ENCODE results near the gene PRKAG3. TPM values are rescaled to one million over a fixed set of nuclear protein-coding genes. Genes with fewer than 3 reads are reported as not detected.

The PRKAG3 gene
- total and polyA plus RNA-seq, 2 donors from 2014 or later, result not detected

- Histone ChIP-seq H3K9me3 (ENCODE audit: control insufficient read depth in 2 of 3, insufficient read depth in 1 of 3, low read length in 3 of 3) (no peaks in the 10 kb centered on the region), H3K36me3 (ENCODE audit: control insufficient read depth in 2 of 3, insufficient read depth in 3 of 3, low read length in 3 of 3) (no peaks in the 10 kb centered on the region), H3K4me1 (ENCODE audit: control insufficient read depth in 2 of 3, insufficient read depth in 2 of 3, low read depth in 1 of 3, low read length in 3 of 3) (peaks cover 0 to 10% (median 5%) of the 10 kb centered on the region in 3 donors), H3K4me3 (ENCODE audit: low read length in 3 of 3) (no peak overlapping the region), H3K27ac (ENCODE audit: low read depth in 2 of 2, low read length in 2 of 2) (no peak overlapping the region), H3K9ac (ENCODE audit: low read length in 3 of 3) (no peak overlapping the region), H3K27me3 (ENCODE audit: control insufficient read depth, insufficient read depth, low read length) (no peaks in the 10 kb centered on the region)
- FAIRE-seq (no peak), DNase-seq (no peak)
- TF ChIP-seq, protein P1, sequence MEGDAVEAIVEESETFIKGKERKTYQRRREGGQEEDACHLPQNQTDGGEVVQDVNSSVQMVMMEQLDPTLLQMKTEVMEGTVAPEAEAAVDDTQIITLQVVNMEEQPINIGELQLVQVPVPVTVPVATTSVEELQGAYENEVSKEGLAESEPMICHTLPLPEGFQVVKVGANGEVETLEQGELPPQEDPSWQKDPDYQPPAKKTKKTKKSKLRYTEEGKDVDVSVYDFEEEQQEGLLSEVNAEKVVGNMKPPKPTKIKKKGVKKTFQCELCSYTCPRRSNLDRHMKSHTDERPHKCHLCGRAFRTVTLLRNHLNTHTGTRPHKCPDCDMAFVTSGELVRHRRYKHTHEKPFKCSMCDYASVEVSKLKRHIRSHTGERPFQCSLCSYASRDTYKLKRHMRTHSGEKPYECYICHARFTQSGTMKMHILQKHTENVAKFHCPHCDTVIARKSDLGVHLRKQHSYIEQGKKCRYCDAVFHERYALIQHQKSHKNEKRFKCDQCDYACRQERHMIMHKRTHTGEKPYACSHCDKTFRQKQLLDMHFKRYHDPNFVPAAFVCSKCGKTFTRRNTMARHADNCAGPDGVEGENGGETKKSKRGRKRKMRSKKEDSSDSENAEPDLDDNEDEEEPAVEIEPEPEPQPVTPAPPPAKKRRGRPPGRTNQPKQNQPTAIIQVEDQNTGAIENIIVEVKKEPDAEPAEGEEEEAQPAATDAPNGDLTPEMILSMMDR (IDR thresholded peaks at IDR 0.05; ENCODE audit: borderline replicate concordance, extremely low read depth, insufficient read depth), result no peak
- intact Hi-C loops (cut with DNase I), result no loop called here
These were observed 42.9 kb downstream of the PRKAG3 start for GRCh38 chr2:218788529-218789255.

DNA sequence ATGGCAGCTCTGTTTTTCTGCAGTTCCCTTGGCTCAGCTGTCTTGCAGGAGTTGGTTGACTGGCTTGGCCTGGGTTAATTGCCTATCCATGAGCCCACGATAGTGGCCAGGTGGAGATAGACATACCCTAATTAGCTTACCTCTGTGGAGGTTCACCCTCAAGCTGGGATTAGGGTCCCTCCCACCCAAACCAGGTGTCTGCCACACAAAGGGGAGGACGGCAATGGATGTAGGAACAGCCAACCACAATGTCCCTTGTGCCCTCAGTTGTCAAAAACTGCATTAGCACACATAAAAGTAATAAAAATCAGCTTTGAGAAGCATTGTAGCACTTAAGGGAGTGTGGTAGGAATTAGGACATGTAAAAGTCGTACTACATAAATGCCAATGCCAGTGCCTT, 45.5 kb downstream of the PRKAG3 start:
- H3K9ac ChIP-seq (ENCODE audit: low read length in 3 of 3), result no peak overlapping the region
- no peak for FAIRE-seq
- no peaks in the 10 kb centered on the region for H3K36me3 ChIP-seq (ENCODE audit: control insufficient read depth in 2 of 3, insufficient read depth in 3 of 3, low read length in 3 of 3)
- H3K4me1 ChIP-seq (ENCODE audit: control insufficient read depth in 2 of 3, insufficient read depth in 2 of 3, low read depth in 1 of 3, low read length in 3 of 3), result peaks cover 0 to 14% (median 8%) of the 10 kb centered on the region in 3 donors
- H3K27ac ChIP-seq (ENCODE audit: low read depth in 2 of 2, low read length in 2 of 2), result no peak overlapping the region
- no peaks in the 10 kb centered on the region for H3K9me3 ChIP-seq (ENCODE audit: control insufficient read depth in 2 of 3, insufficient read depth in 1 of 3, low read length in 3 of 3)
- TF ChIP-seq, protein P1 (IDR thresholded peaks at IDR 0.05; ENCODE audit: borderline replicate concordance, extremely low read depth, insufficient read depth), result no peak
- no peak overlapping the region for H3K4me3 ChIP-seq (ENCODE audit: low read length in 3 of 3)
- no peaks in the 10 kb centered on the region for H3K27me3 ChIP-seq (ENCODE audit: control insufficient read depth, insufficient read depth, low read length)
- no peak for DNase-seq
- intact Hi-C loops (cut with DNase I), result no loop called here

- peaks cover 0 to 14% (median 8%) of the 10 kb centered on the region in 3 donors for H3K4me1 ChIP-seq (ENCODE audit: control insufficient read depth in 2 of 3, insufficient read depth in 2 of 3, low read depth in 1 of 3, low read length in 3 of 3)
- H3K27me3 ChIP-seq (ENCODE audit: control insufficient read depth, insufficient read depth, low read length), result no peaks in the 10 kb centered on the region
- TF ChIP-seq, protein P1 (IDR thresholded peaks at IDR 0.05; ENCODE audit: borderline replicate concordance, extremely low read depth, insufficient read depth), result no peak
- intact Hi-C loops (cut with DNase I), result no loop called here
- no peaks in the 10 kb centered on the region for H3K9me3 ChIP-seq (ENCODE audit: control insufficient read depth in 2 of 3, insufficient read depth in 1 of 3, low read length in 3 of 3)
- no peak for FAIRE-seq
- peak overlapping the region in 1 of 3 donors; percentile 14 for H3K4me3 ChIP-seq (ENCODE audit: low read length in 3 of 3)
- no peak overlapping the region for H3K27ac ChIP-seq (ENCODE audit: low read depth in 2 of 2, low read length in 2 of 2)
- H3K36me3 ChIP-seq (ENCODE audit: control insufficient read depth in 2 of 3, insufficient read depth in 3 of 3, low read length in 3 of 3), result no peaks in the 10 kb centered on the region
- no peak overlapping the region for H3K9ac ChIP-seq (ENCODE audit: low read length in 3 of 3)
- DNase-seq, result no peak
These were observed 46.5 kb downstream of the PRKAG3 start for GRCh38 chr2:218785103-218785502.

All from kidney (tissue), 14 donors.